Measurements from ENCODE around the gene OR6Q1. TPM values are rescaled to one million over a fixed set of nuclear protein-coding genes. Genes with fewer than 3 reads are reported as not detected.

The OR6Q1 gene
- total RNA-seq, 4 donors from 2014 or later = not detected

DNA sequence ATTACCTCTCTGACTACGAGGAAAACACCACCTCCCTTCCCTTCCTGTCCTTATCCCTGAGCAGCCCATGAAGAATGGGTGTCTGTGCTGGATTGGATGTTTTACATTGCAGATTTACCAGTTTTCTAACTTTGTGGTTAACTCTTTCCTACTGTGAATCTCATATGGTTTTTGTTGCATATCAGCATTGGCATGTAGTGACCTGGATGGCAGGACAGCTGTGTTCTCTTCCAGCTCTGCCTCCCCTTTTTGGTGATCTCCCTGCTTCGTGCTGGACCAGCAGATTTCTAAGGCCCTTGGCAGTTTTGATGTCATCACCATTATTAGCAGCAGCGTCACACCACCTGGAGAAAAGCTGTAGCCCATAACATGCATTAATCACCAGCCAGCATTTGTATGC is 26.7 kb downstream of the OR6Q1 start:
- Histone ChIP-seq H3K27ac (no peak overlapping the region), H3K27me3 (no peaks in the 10 kb centered on the region), H3K4me1 (peaks cover 0 to 22% (median 3%) of the 10 kb centered on the region in 3 donors), H3K36me3 (no peaks in the 10 kb centered on the region), H3K4me3 (no peak overlapping the region), H3K9me3 (no peaks in the 10 kb centered on the region)
- TF ChIP-seq, protein P1, sequence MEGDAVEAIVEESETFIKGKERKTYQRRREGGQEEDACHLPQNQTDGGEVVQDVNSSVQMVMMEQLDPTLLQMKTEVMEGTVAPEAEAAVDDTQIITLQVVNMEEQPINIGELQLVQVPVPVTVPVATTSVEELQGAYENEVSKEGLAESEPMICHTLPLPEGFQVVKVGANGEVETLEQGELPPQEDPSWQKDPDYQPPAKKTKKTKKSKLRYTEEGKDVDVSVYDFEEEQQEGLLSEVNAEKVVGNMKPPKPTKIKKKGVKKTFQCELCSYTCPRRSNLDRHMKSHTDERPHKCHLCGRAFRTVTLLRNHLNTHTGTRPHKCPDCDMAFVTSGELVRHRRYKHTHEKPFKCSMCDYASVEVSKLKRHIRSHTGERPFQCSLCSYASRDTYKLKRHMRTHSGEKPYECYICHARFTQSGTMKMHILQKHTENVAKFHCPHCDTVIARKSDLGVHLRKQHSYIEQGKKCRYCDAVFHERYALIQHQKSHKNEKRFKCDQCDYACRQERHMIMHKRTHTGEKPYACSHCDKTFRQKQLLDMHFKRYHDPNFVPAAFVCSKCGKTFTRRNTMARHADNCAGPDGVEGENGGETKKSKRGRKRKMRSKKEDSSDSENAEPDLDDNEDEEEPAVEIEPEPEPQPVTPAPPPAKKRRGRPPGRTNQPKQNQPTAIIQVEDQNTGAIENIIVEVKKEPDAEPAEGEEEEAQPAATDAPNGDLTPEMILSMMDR (IDR thresholded peaks at IDR 0.05) = no peak
- no peak for TF ChIP-seq POLR2A (IDR thresholded peaks at IDR 0.05)
- DNase-seq = no peak
- intact Hi-C loops (cut with DNase I) = no loop called here
- 78 to 79% methylated on average over 3 of the region's 3 CpGs for WGBS, 2 donors

DNA sequence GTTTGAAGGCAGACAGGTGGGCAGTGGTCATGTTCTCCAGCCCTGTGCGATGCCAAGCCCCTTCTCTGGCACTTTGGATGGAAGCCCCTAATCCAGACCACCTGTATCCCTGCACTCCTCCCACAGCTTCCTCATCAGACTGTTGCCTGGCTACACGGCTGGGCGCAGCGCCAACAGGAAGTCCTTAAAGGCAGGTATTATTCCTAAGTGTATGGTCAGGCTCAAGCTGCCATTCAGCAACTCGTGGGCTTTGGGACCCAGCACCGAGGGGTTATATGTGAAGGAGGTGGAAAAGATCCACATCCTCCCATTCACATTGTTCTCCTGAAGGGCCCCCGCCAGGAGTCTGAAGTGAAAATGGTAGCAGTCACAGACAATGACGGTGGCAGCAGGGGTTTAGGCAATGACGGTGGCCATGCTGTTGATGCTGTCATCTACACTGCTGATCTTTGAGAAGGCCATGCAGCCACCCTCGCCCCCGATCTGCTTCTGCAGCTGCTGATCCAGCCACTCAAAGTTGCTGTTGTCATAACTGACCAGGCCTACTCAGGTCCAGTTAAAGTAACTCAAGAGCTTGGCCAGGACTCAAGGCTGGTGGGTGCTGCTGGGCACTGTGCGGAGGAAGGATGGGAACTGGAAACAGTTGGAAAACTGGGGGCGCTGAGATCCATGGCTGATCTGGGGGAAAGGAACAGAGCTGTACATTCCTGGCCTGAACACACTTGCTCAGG is 27.7 kb downstream of the OR6Q1 start:
- no peaks in the 10 kb centered on the region for H3K9me3 ChIP-seq
- no peaks in the 10 kb centered on the region for H3K36me3 ChIP-seq
- peaks cover 0 to 22% (median 3%) of the 10 kb centered on the region in 3 donors for H3K4me1 ChIP-seq
- DNase-seq = no peak
- 71 to 81% methylated on average over 2 to 6 of the region's 13 CpGs for WGBS, 2 donors
- no peak overlapping the region for H3K27ac ChIP-seq
- H3K27me3 ChIP-seq = no peaks in the 10 kb centered on the region
- TF ChIP-seq, protein P1 (IDR thresholded peaks at IDR 0.05) = no peak
- TF ChIP-seq POLR2A (IDR thresholded peaks at IDR 0.05) = no peak
- no peak overlapping the region for H3K4me3 ChIP-seq
- intact Hi-C loops (cut with DNase I) = no loop called here

DNA sequence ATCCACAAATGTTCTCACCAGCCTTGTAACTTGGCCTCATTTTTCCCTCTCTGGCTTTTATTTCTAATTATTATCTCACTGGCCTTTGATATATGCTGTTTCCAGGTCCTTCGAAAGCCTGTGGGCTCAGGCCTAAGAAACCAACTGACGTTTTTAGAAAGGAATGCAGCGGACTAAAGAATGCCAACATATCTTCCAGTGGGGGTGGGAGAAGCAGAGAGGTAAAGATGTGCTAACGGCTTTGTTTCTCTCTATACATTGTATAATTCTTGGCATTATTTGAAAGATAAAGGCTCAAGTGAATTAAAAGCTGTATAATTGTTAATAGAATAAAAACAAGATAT is 28.2 kb downstream of the OR6Q1 start:
- H3K27me3 ChIP-seq = no peaks in the 10 kb centered on the region
- H3K4me1 ChIP-seq = peaks cover 0 to 22% (median 3%) of the 10 kb centered on the region in 3 donors
- WGBS, 2 donors = 37 to 40% methylated on average over 4 of the region's 4 CpGs
- no peak for TF ChIP-seq POLR2A (IDR thresholded peaks at IDR 0.05)
- TF ChIP-seq, protein P1 (IDR thresholded peaks at IDR 0.05) = no peak
- H3K36me3 ChIP-seq = no peaks in the 10 kb centered on the region
- H3K4me3 ChIP-seq = no peak overlapping the region
- H3K27ac ChIP-seq = no peak overlapping the region
- no peak for DNase-seq
- no peaks in the 10 kb centered on the region for H3K9me3 ChIP-seq
- intact Hi-C loops (cut with DNase I) = no loop called here

DNA sequence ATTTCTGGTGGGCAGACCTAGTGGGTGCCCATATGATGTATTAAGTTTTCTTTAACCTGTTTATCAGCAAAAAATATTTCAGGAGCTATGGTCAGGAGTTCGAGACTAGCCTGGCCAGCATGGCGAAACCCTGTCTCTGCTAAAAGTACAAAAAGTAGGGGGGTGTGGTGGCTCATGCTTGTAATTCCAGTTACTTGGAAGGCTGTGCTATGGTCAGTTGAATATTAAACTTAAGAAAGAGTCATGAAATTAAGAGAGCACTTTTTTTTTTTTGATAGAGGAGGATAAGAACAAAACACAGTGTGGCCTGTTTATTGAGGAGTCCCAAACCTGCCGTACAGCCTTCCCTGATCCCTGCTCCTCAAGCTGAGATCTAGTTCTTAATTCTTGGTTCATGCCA is 29.8 kb downstream of the OR6Q1 start:
- WGBS, 2 donors = 86 to 93% methylated on average over 3 of the region's 3 CpGs
- intact Hi-C loops (cut with DNase I) = no loop called here
- H3K4me1 ChIP-seq = peaks cover 0 to 22% (median 3%) of the 10 kb centered on the region in 3 donors
- H3K9me3 ChIP-seq = no peaks in the 10 kb centered on the region
- no peaks in the 10 kb centered on the region for H3K27me3 ChIP-seq
- no peak for DNase-seq
- no peaks in the 10 kb centered on the region for H3K36me3 ChIP-seq
- no peak overlapping the region for H3K4me3 ChIP-seq
- TF ChIP-seq, protein P1 (IDR thresholded peaks at IDR 0.05) = no peak
- TF ChIP-seq POLR2A (IDR thresholded peaks at IDR 0.05) = no peak
- no peak overlapping the region for H3K27ac ChIP-seq

DNA sequence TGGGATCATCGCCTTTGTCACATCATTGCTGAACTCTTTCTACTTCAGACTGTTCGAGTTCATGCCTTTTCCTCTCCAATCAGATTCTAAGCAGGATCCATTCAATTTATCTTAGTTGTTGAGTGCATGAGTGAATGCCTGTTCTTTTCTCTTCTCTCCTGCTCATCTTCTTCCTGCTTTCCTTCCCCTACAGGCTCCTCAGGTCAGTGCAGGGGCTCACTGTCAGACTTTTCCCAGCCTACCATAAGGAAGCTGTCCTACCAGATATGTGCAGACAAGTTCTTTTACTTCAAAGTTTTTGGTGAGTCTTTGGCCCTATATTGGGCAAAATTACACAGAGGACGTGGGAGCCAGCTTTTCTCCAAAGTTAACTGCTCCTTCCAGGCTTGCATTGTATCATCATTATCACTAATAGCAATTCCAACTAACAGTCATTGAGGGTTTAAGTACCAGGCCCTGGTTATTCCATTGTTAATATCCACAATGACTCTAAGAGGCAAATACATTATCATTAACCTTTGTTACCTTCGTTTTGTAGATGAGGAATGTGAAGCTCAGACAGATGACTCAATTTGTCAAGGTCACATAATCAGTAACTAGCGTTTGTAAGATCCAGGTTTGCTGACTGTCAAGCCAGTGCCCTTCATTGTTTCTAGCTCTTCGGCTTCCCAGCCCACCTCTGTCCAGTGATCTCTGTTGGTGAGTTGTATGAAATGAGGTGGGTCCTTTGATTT is 30.4 kb downstream of the OR6Q1 start:
- no peak overlapping the region for H3K4me3 ChIP-seq
- no peak overlapping the region for H3K27ac ChIP-seq
- peaks cover 0 to 22% (median 3%) of the 10 kb centered on the region in 3 donors for H3K4me1 ChIP-seq
- no peaks in the 10 kb centered on the region for H3K27me3 ChIP-seq
- intact Hi-C loops (cut with DNase I) = no loop called here
- no peaks in the 10 kb centered on the region for H3K36me3 ChIP-seq
- DNase-seq = no peak
- H3K9me3 ChIP-seq = no peaks in the 10 kb centered on the region
- 68 to 72% methylated on average over 6 of the region's 6 CpGs for WGBS, 2 donors
- no peak for TF ChIP-seq POLR2A (IDR thresholded peaks at IDR 0.05)
- TF ChIP-seq, protein P1 (IDR thresholded peaks at IDR 0.05) = peak in 2 of 6 experiments; percentile 20 to 32

Data from esophagus squamous epithelium (tissue), 5 donors.